ENCODE data around the gene ARMC2.
"Not testable (repeated sequence)": the region's sequence is repeated elsewhere in the genome, so short reads cannot be mapped to it uniquely, and the experiment has no call there.

ARMC2 gene

DNA sequence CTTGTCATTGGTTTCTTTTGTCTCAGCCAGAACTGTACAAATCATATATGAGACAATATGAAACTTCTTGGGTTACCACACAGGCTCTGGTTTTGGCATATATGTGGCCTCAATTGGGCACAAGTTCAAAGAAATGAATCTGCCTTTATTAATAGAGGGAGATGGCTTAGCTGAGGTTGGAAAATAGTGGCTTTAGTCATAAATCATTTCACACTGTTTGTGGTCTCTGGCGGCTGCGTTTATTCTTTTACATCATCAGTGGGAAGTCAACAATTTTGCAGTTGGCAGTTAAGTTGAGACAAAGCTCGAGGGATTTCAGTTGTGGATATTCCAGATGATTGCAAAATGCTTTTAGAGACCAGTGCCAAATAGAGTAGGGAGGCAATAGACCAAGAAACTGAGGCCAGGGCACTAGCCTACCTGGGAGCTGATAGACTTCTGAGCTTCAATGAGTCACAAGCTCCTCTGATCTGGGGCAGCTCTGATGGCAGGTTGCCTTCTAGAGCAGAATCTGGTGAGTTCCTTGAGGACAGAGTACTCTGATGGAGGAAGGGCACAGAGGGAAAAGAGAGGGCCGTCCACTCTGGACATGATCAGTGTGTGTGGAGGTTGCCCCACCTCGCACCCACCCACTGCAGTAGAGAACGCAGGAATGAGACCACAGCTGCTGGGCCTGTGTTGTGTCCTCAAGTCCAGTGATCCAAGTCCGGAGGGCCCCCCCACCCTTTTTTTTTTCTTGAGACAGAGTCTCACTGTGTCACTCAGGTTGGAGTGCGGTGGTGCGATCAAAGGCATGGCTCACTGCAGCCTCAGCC lies 73.5 kb downstream of the ARMC2 start:
- peak; percentile 41 for DNase-seq

- DNase-seq: no peak
Observed at GRCh38 chr6:108922499-108922898, 74.3 kb downstream of the ARMC2 start.

GRCh38 chr6:108927927-108928326 lies 79.7 kb downstream of the ARMC2 start:
- no peak for DNase-seq

- DNase-seq: no peak
Observed at GRCh38 chr6:108928650-108929049, 80.4 kb downstream of the ARMC2 start.

GRCh38 chr6:108931090-108931489 lies 82.9 kb downstream of the ARMC2 start:
- DNase-seq: not testable (repeated sequence)

DNA sequence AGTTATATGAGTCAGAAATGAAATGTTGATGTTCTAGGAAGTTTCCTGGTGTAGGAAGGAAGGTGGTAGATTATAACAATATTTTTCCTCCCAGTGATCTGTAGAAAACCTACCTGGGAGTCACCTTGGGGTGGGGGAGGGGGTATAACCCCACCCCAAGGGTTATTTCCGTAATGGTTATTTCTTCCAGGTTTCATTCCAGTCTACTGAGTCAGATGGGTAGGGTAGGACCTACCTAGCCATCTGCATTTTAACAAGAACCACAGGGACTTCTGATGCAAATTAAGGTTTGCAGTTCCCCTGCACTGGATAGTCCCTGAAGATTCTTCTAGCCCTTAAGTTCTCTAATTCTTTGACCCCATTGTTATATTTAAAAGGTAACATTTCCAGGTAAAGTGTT lies 88.9 kb downstream of the ARMC2 start:
- DNase-seq: no peak

GRCh38 chr6:108940741-108941140 lies 92.5 kb downstream of the ARMC2 start:
- DNase-seq: no peak

DNA sequence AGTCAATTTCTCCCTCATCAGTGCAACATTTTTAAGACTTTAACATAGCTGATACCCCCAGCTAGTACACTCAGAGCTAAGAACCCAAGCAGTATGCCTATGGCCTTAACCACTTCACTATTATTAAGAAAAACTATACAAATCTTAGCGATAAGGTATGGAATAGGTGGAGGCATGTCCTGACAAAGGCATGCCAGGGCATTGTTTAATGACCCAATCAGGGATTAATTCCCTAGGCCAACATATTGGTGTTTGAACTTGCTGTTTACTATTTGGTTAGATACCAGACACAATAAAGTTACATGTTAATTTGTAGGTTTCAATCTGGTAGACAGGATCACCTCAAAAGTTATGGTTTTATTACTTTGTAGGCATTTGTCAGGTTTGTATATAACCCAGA lies 93.1 kb downstream of the ARMC2 start:
- DNase-seq: no peak

DNA sequence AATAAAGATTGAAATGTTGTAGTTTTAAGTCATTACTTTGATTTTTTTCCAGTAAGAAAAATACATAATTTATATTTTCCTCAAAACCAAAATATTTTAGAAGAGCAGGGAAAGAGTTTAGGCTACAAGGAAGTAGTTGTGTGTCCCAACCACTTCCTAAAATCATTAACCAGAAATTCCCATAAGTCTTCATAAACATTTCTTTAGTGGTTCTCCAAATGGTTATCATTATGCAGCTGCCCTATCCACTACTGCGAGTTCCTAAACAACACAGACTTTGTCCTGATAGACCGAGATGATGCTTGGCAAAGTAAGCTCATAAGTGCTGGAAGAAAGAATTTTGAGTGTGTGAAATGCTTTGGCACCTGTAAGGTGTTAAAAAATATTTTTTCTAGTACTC lies 93.6 kb downstream of the ARMC2 start:
- DNase-seq: no peak

GRCh38 chr6:108942556-108943492 lies 94.6 kb downstream of the ARMC2 start:
- no peak for DNase-seq

GRCh38 chr6:108944071-108944470 lies 95.8 kb downstream of the ARMC2 start:
- DNase-seq: peak; percentile 17

DNA sequence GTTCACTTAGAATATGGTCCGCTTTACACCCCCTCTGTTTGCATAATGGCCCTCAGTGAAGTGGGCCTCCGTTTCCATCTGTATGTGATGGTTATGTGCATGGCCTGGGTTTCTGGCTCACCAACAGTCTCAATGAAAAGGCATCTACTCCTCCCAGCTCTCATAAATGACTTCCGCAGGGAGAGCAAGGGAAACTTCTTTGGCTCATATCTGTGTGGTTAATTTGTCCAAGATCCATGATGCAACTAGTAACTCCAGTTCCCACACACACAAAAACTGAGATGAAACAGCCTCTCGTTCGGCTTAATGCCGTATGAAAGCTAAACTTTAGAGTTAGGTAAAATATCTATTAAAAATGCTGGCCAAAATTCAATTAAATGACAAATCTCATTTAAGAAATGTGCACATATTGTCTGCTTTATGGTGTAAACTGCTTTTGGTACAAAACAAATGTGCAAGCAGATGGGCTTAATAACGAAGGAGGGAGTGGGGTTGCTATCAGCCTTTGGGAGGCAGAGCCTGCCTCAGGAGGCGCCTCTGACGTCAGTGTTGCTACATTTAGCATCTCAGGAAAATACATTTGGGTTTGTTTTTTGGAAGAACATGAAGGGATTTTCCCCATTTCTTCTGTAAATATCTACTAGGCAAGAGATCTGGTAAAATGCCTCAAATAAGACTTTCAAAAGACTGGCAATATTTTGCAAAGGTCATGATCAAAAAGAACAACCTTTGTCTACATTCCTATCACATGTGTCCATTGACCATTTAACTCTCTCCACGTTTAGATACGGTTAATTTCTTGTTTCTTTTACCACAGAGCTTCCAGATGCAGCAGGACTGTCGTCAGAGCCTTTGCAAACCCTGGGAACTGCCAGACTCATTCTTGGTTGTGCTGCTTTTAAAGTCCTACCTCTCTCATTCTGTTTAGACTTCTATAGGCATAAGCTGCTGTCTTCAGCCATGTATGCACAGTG lies 96.8 kb downstream of the ARMC2 start:
- peak; percentile 56 for DNase-seq

DNA sequence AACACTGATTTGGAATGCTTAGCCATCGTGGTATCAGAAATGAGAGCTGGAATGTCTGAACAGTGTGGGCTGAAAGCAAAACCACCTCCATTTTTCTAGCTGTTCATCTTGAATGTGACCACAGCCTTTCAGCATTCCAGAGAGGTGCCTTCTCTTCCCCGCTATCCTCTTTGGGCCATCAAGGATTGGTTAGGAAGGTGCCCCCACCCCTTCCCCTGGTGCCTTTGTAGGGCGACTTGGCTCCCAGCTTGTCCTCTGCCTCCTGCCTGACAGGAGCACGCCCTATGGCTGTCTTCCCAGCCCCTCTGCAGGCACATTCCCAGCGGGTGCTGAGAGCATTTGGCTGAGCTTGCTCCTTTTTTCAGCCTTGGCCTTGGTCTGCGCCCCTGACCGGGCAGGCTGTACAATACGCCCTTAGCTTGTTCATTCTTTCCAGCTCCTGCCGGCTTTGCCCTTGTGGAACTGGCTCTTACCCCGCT lies 97.5 kb downstream of the ARMC2 start:
- peak; percentile 41 for DNase-seq

- DNase-seq: no peak
Observed at GRCh38 chr6:108946695-108947094, 98.5 kb downstream of the ARMC2 start.

DNA sequence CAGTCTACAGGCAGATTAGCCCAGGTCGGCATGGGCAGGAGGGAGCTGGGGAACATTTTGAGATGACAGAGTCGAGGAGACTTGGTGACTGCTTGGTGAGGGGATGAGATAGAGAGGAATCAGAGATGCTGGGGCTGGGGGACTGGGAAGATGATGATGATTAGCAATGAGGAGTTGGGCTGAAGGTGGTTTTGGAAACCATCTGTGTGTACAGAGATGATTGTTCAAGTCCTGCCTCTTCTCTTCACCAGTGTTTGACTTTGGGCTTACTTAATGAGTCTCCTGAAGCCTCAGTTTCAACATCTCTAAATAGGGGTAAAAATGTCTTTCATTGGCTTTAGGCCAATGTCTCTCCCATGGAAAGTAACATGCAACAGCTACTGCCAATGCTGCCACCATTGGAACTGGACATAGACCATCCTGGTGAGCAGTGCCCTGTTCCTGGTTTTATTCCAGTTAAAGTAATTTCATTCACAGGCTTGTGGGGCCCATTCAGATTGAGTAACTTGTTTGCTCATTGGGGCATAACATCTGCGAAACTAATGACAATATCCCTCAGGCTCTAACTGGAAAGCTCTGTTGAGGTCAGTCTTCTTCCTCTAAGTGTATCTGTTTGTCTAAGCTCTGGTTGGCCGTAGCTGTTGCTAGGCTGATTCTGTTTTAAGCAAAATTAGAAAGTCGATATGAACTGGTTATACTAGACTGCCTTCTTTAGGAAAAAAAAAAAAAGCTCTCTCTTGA lies 99.1 kb downstream of the ARMC2 start:
- peak; percentile 55 for DNase-seq

DNA sequence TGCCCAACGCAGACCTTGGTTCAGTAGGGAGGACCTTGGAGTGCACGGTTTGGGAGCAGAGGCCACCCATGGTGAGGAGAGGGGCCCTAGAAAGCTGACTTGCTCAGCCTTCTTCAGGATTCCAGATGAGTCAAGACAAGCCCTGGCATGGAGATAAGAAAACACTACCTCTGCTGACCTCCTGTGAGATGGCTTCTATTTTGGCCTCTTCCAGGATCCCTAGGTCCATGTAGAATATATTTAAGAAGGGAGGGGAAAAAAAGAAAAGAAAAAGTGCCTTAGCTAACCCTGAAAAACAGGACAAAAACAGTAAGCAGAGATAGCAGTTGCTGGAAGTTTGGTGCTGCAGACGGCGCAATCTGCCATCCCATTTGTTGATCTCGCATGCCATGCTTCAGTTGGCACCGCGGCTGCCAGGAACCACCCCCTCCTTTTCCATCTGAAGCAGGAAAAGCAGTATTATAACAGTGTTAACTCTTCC lies 100.0 kb downstream of the ARMC2 start:
- DNase-seq: no peak

- no peak for DNase-seq
Observed at GRCh38 chr6:108951351-108951953, 103.2 kb downstream of the ARMC2 start.

GRCh38 chr6:108952776-108953486 lies 104.7 kb downstream of the ARMC2 start:
- DNase-seq: no peak

- no peak for DNase-seq
Observed at GRCh38 chr6:108953681-108954080, 105.5 kb downstream of the ARMC2 start.

- DNase-seq: no peak
Observed at GRCh38 chr6:108955329-108955949, 107.2 kb downstream of the ARMC2 start.

All from eye (tissue), 1 donor.